Measurements from ENCODE around the gene RAB22A.

DNA sequence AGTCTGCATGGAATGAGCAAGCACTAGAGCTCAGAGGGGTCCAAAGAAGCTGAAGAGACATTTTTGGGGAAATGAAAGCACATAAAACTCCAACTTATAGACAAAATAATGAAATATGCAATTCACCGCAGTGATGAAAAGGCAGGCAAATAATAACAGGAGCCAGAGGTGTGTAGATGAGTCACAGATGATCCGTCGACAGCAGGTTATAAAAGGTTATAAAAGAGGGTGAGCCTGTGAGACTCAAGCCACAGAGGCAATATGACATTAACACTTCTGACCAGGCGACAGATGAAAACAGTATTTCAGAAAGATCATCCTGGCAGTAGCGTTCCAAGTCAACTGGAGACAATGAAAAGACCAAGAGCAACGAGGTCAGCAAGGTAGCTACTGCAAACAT is 45.2 kb upstream of the RAB22A start:
- no peak for TF ChIP-seq CTCF (IDR thresholded peaks at IDR 0.05)
- TF ChIP-seq EP300 (IDR thresholded peaks at IDR 0.05) = no peak
- TF ChIP-seq POLR2A (IDR thresholded peaks at IDR 0.05) = no peak

Measured in tibial nerve (tissue), 4 donors.